Iris pigment epithelial cell (primary cell): Measurements from ENCODE around the gene RFT1.
A peak's percentile ranks its signal among the peaks of the same experiment; 100 is the strongest.

Experiments
- DNase-seq: peaks from one replicate; pipeline ENCODE4 v3.0.0-alpha.2; 2011; ENCODE audit warnings: low read depth

RFT1 gene

DNA sequence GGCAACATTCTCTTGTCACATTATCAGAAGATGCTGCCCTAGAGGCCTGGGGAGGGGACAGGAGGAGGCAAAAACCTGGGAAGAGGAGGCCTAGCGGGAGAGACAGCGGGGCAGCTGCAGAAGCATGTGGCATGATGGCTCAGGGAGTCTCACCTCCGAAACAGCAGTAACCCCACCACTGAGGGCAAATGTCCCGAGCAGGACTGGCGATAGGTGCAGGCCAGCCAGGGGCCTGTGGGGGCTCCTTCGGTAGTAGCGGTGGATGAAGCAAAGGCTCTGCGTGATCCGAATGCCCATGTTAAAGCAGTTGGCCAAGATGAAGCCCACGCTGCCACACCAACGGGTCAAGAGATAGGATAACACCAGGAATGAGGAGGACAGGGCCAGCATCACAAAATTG is 38.0 kb downstream of the RFT1 start:
- no peak for DNase-seq

DNA sequence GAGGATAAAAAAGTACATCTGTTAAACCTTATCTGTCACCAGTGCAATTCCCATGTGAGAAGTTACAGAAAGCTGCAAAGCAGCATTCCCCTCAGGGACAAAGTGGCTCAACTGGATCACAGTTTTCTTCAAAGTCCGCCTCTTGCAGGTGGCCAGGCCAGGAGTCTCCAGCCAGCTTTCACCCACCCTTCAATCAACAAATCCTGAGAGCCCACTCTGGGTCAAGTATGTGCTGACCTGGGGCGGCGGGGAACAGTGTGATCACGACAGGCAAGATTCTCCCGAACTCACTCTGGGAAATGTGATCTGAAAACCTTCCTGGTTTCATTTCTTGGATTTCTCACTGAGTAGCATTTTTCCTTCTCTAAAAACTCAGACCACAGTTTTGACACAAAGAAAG is 39.2 kb downstream of the RFT1 start:
- DNase-seq, result no peak

DNA sequence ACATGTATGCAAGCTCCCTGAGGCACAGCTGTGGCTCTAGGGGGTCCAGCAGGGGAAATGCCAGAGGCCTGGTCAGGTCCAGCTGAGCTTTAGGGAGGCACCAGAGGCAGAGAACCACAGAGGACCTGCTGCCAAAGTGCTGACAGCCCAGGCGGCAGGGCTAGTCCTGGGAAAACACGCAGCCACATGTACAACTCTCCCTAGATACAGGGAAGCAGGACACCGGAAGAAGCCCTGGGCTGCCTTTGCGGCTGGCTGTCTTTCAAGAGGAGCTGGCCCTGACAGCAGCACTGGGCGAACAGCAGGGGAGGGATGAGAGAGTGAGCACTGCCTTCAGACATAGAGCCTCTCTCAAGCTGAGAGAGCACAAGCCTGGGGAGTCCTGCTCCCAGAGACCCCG is 40.7 kb downstream of the RFT1 start:
- no peak for DNase-seq

DNA sequence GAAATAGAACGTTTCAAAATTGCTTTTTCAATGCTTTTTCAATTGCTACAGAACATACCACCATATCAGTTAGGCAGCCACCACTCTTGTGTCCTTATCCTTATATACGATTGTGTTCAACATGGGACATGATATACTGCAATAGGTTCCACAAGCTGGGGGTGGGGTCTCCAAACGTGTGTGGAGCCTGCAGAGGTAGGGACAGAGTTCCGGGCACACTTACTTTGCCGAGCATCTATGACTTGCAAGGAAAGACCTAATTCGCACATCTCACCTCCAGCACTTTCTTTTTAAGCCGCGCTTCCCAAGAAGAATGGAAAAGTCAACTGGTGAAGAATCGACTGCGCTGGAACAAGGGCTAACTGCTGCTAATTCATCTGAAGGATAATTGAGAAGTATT is 44.8 kb downstream of the RFT1 start:
- DNase-seq, result no peak

DNA sequence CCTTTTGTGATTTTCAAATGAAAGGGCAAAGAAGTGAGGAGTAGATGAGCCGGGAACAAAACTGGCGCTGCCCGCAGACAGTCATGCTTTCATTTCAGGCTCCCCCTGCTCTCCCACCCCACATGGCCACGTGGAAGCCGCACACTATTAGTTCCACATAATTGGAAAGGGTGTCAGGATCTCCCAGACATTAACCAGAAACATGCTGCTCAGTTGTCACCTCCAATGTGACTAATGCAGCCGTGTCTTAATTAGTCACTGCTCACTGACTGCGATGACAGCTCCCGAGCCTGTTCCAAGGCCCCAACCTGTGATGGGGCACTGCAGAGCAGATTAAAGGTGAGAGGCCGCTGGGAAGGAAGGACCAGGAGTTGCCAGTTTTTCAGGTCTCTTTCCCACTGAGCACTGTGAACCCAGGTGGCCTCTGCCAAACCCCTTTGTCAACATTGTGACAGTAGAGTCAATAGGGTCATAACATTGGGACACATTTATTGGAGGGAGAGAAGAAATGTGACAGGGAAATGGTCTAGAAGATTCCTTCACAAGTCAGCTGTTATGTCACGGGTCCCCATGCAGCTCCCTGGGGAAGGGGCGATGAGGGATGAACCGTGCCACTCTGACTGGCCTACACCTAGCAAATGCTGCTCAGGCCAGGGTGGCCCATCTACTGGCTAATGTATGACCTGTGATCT is 45.8 kb downstream of the RFT1 start:
- DNase-seq, result no peak

DNA sequence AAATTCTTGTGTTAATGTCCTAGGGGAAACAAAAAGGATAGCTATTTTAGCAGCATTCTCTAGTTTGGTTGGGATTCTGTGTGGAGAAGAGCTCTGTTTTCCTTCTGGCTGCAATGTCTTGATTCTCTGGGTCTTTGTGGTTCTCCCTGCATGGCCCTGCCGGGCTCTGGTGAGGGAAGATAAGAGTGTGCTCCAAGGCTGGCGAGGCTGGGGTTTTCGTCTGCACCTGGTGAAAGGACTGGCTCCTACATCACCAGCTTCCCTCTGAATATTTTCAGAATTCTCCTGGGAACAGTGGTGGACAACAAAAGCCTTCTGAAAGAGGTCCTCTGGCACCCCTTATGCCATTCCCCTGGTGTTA is 46.3 kb downstream of the RFT1 start:
- DNase-seq, result no peak

DNA sequence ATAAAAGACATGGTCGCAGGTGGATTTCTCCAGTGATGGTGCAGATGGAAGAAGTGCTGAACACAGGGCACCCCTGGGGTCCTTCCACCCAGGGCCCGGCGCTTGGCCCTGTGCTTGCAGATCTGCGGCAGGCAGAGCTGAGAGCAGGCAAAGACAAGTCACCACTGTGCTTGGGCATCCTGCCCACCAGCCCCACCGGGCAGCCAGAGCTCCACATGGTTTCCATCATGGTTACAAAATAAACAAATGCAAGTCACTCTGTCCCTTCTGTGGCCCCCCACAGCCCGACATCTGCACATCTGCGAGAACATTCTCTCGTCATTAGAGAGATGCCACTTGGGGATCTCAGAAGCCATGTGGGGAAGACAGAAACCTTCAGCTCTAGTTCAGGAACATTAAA is 46.7 kb downstream of the RFT1 start:
- no peak for DNase-seq

DNA sequence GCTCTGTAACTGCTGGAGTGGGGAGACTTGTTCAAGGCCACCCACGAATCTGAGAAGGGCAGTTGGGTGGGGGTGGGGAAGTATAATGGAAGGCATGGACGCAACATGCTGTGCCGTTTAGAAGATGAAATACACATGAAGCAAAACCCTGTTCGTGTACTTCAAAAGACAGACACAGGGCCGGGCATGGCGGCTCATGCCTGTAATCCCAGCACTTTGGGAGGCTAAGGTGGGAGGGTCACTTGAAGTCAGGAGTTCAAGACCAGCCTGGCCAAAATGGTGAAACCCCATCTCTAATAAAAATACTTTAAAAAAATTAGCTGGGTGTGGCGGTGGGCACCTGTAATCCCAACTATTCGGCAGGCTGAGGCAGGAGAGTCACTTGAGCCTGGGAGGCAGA is 47.5 kb downstream of the RFT1 start:
- DNase-seq, result no peak

DNA sequence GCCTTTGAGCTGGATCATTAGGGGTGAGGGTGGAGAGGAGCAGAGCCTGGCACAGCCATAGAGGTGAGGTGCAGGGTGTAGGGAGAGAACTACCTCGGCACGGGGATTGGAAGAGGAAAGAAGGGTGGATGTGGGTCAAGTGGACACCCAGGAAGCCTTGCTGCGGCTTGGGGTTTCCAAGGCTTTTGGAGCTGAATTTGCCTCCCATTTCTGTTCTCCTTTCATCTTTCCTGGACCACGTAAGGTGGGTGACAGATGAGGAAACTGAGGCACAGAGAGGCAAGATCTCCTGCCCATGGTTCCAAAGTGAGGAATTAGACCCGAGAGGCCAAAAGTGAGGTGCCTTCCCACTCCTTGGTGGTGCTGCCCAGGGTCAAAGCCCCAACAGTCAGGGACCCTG is 48.9 kb downstream of the RFT1 start:
- DNase-seq, result no peak

DNA sequence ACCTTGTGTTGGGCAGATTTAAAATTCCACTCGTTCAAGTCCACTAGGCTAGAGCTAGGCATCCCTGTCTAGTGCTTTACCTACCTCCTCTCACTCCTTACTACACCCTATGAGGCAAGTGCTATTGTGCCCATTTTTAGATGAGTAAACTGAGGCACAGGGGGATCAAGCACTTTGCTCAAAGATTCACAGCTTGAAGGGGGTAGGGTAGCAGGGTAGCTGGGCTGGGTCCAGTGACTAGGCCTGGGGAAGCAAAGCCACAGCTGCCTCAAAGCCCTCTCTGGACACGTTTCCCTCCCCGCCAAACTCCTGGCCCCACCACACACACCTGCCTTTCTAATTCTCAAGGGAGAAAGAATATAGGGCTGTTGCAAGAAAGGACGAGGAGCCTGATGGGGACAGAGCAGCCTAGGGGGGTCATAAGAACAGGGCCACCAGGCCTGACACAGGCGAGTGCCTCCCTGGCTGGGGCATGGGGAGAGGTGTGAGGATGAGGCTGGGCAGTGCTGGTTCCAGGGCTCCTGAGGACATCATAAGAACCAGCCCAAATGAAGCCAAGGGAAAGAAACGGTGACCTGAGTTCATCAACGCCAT is 49.5 kb downstream of the RFT1 start:
- DNase-seq, result no peak

DNA sequence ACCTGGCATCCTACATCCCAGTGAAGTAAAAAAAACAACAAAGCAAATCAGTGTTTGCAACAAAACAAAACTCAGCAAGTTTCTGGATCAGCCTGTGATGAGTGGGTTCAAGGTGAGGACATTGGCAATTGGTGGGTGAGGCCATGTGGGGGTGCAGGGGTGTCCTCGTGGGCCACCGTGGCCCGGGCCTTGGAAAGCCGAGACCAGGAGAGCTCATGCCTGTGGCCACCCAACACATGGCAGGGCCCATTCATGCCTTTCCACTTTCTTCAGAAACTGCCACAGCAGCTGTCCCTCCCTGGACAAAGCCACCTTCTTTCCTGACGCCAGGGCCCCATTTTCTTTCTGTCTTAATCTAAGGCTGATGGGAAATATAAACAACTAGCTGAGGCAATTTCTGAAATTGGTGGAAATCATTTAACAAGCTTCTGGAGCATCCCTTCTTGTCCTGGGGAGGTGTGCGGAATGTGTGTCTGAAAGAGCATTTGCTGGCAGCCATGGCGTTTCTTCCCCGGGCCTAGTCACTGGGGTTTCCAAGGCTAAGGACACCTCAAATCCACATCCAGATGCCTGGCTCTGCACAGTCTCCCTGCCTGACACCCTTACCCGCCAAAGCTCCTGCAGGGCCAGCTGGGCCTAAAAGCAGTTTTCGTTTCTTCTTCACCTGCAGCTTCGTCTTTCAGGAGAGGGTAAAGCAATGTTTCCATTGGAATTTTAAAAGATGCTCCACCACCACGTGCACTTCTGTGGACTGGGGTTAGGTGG is 50.3 kb downstream of the RFT1 start:
- DNase-seq, result no peak

DNA sequence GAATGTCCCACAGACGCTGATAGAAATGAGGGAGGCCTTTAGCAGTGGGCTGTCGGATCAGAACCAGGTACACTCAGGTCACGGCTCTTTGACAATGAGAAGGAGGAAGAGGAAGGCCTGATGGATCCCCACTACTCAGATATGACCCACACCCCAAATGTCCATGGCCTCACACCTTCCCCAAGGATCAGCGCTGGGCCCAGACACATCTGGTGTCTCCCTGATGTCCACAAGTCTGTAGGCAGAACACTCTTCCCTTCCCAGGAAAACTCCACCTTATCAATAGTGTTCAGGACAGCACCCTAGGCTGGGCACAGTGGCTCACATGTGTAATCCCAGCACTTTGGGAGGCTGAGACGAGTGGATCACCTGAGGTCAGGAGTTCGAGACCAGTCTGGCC is 51.1 kb downstream of the RFT1 start:
- DNase-seq, result no peak

DNA sequence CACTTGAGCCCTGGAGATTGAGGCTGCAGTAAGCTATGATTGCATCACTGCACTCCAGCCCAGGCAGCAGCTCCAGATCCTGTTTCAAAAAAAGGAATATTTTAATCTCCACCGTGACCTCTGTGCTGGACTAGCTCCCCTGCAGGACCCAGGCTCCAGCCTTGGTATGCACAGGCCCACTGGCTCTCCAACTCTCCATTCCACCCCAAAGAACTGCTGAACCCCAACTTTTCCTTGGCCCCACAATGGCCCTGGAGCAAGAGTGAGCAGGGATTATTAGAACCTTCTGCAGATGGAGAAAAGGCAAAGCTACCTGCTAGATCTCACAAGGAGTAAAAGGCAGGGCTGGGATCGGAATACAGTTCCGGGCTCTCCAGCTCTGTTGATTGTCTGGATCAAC is 51.6 kb downstream of the RFT1 start:
- no peak for DNase-seq

DNA sequence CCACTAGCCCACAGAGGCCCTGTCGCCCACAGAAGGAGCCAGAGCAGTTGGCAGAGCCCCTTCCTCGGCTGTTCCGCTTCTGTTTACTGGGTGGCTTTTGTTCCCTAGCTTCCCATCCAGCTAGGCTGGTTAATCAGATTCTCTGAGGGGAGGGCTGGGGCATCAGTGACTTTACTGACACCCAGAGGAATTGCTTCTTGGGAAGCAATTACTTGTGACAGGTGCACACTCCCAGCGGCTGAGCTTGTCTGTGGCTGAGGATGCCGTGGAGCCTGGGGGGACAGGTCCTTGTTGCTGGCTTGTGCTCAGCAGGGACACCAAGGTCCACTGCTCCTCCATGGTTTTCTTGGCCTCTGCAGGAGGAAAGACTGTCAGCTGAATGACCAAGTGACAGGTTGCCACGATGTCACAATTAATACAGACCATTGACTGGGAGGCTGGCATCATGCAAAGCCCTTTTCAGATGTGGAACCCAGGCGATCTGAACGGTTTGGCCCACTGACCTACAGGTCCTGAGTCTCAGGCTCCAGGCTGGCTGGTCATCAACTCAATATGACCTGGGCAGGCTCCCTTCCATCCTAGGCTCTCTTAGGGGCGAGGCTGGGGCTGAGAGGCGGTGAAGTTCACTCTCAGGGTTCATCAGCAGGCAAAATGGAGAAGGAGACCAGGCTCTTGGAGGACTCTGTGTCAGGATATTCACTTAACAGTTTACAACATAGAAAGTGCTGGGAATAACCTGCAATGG is 52.6 kb downstream of the RFT1 start:
- DNase-seq, result no peak

DNA sequence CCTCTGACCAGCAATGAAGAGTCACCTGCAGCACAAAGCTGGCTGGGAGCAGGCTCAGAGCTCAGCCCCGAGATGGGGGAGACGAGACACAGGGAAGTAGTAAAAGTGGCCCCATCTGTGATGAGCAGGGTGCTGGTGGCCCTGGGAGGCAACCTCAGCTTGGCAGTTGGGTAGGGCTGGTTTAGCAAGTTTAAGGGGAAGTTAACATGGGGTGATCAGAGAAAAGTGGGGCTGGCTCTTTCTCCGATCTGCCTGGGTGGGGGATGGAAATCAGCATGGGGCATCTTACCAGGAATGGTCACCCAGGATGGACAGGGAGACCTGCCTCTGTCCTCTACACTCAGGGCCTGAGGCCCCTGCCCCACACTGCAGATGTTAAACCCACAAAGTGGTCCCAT is 54.5 kb downstream of the RFT1 start:
- no peak for DNase-seq

DNA sequence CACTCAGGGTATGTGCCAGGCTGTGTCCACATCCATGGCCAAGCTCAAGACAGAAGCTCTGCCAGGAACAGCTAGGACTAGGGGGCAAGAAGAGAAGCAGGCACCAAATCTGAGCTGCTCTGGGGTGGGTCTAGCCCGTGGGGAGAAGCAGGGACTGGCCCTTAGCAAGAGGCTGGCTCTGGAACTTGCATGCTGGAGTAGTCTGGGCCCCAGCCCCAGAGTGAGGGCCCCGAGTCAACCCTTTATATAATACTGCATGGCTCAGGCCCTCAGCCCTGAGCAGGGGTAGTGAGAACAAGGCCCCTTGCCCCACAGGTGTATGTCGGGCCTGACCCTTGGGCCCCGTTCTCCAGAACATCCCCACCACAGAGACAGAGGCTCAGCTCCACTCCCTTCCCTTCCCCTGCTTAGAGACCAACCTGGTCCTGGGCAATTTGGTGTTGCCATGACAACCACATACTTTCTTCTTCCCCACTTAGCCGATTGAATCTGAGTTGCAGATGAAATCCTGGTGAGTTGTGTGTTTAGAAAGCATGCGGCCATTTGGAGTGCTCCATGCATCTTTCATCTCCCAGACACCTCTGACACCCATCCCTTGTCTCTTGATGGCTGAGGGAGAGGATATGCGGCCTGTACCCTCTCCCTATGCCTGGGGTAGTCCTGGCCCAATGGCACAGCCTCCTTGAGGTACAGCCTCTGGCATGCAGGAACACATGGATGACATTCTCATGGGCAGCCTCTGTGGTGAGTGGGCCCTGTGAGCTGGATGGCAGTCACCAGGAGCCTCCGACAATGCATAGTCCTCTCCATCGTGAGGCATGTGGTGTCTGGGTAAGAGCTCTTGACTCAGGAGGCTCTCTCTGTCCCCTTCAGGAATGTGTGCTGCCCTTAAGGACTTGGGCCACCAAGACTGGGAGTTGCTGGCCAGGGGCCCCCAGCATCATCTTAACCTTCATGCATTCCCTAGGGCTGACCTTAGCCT is 55.2 kb downstream of the RFT1 start:
- DNase-seq, result no peak

DNA sequence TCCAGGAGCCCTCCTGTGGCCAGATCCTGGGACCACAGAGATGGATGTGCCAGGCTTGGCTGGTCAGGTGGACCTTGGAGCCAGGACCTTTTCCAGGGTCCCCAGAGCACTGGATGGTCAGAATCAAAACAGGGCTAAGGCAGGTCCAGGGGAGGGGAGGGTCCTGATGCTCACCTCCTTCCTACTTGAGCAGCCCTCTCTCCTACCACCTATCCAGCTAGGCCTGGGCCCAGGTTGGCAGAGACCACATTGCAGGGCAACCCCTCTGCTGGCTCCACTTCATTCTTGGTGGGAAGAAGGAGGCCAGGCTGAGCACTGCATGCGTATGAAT is 55.9 kb downstream of the RFT1 start:
- no peak for DNase-seq

DNA sequence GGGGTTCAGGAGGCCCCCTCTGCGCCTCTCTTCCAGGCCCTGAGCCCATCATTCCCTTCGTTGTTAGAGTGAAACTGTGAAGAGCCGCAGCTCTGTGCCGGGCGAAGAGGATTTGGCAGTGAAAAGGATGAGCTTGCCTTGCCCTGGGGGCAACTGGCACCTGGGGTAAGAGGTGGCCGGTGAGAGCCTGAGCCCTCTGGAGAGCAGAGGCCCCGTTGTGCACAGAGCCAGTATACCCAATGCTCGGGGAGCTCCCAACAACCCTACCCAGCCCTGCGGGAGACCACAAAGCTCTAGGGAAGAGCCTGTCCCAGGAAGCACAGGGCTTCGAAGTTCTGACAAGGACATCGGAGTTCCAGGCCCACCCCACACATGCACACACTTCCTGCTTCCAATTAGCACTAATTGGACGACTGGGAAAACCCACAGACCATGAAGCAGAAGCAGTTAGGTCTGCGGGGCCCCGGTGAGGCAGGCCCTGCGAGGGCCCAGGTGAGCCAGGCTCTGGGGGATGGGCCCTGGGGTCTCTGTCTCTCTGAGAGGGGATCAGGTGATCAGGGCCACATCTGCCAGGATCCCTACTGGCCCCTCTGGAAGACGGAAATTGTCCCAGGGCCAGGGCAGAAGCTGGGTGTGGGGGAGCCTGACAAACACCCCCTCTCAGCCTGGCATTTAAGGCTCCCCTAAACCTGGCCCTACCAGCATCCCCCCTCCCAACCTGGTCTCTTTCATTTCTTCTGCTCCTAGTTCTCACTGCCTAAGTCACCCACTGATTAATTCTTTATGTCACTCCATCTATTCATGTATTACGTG is 56.5 kb downstream of the RFT1 start:
- DNase-seq, result no peak

DNA sequence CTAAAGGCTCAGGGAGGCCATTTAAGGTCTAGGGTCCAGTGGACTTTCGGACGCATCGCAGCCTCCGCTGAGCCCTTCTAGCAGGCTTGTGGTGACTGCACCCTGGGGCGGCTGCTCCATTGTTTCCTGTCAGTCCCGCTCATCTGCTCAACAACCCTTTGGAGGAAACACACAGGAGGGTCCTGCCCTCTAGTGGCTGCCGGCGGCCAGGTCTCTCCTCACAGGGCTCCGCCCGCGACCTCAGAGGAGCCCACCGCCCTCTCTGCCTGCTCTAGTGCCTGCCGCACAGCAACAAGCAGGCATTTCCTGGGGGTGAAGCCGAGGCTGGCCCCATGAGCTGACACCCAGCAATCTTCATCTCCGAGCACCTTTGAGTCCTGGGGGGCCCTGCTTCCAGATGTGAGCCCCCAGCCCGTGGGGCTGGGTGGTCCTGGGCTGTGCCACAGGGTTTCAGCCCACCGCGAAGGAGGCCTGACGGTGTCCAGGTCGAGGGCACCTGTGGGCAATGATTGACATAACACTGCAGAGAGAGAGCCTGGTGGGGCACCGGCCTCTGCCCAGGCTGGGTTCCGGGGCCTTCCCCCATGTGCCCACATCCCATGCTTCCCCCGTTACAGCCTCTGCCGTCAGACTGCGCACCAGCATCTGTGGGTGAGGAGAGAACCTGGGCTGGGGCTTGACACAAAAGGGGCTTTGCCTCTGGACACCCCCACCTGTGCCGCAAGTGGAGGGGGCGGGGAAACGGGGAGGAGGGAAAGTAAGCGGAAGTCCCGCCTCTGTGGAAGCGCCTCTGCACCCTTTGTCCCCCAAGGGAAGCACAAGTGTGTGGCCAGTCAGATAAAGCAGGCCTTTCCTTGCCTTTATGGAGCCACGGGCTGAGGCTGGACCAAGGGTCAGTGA is 57.3 kb downstream of the RFT1 start:
- peak; percentile 70 for DNase-seq

DNA sequence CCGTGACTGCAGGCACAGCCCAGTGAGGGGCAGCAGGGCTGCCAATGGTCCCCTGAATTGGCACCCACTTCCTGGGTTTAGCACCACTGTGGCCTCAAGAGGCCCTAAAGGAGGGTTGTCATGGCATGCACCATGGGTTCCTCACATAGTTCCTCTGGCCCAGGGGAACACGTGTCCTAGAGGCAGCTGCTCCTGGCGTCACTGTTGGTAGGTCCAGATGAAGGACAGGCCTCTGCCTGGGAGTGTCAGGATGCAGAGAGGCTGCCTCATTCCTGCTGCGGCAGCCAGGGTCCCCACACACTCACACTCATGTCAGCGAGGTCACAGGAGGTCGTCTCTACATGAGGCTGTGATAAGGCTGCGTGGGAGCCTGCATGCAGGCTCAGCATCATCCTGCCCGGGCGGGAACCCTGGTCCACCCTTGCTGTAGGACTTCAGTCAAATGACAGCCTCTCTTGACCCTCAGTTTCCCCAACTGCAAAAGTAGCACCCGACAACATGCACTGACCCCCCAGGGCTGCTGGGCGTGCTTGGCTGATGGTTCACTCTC is 58.3 kb downstream of the RFT1 start:
- DNase-seq, result no peak
